WTC11 (cell line): ENCODE results near the gene SWI5. TPM values are rescaled to one million over a fixed set of nuclear protein-coding genes. Genes with fewer than 3 reads are reported as not detected.

Source experiments
- ATAC-seq: fragments of 200-7000 bp; cut with Tn5 transposase; 2 replicates; pipeline ENCODE4 v1.10.0; 2021; ENCODE audit warnings: mild to moderate bottlenecking, moderate library complexity
- CTCF ChIA-PET: fragments of 300-600 bp; sonication (Branson Sonifier 250); formaldehyde crosslinking; loops from one replicate; lab custom pipeline; 2021; ENCODE audit warnings: antibody characterized with exemption; lab: Charles Lee
- POLR2A ChIA-PET: fragments of 350-600 bp; sonication (Branson Sonifier 250); formaldehyde crosslinking; loops from one replicate; lab custom pipeline; 2021; ENCODE audit warnings: antibody characterized with exemption; lab: Charles Lee
- DNase-seq: peaks from one replicate; pipeline ENCODE4 v3.0.0; 2021; ENCODE audit warnings: low spot score
- H3K27ac Mint-ChIP-seq: 2 replicates; pipeline ENCODE4 v1.8.0; 2021; ENCODE audit warnings: mixed read lengths
- H3K27me3 Mint-ChIP-seq: 2 replicates; pipeline ENCODE4 v1.8.0; 2021; ENCODE audit warnings: low read depth, mild to moderate bottlenecking, moderate library complexity, mixed read lengths
- H3K36me3 Mint-ChIP-seq: 2 replicates; pipeline ENCODE4 v1.8.0; 2021; ENCODE audit warnings: mixed read lengths
- H3K4me1 Mint-ChIP-seq: 2 replicates; pipeline ENCODE4 v1.8.0; 2022; ENCODE audit warnings: mixed read lengths
- H3K4me3 Mint-ChIP-seq: 2 replicates; pipeline ENCODE4 v1.8.0; 2021; ENCODE audit warnings: mild to moderate bottlenecking, moderate library complexity, mixed read lengths
- H3K9me3 Mint-ChIP-seq: 2 replicates; pipeline ENCODE4 v1.8.0; 2021; ENCODE audit warnings: mixed read lengths
- ATF1 ChIP-seq: sonication (generic); formaldehyde crosslinking; IDR thresholded peaks from 2 replicates; pipeline ENCODE4 v1.8.1; 2023; ENCODE audit warnings: mild to moderate bottlenecking, moderate library complexity, missing genetic modification reagents
- EMX1 ChIP-seq: fragments of 250-450 bp; sonication (Bioruptor Pico); IDR thresholded peaks from 2 replicates; pipeline ENCODE4 v1.8.0; 2021; ENCODE audit warnings: mild to moderate bottlenecking
- ERG ChIP-seq: fragments of 250-450 bp; sonication (Bioruptor Pico); IDR thresholded peaks from 2 replicates; pipeline ENCODE4 v1.8.0; 2021; ENCODE audit warnings: mild to moderate bottlenecking
- ESRRA ChIP-seq: sonication (generic); formaldehyde crosslinking; IDR thresholded peaks from 2 replicates; pipeline ENCODE4 v1.8.1; 2022; ENCODE audit warnings: mild to moderate bottlenecking, missing genetic modification reagents, borderline replicate concordance
- FOXP1 ChIP-seq: sonication (generic); formaldehyde crosslinking; IDR thresholded peaks from 2 replicates; pipeline ENCODE4 v1.8.0; 2022; ENCODE audit warnings: missing genetic modification reagents, mild to moderate bottlenecking, moderate library complexity, borderline replicate concordance
- GABPB1 ChIP-seq: sonication (generic); formaldehyde crosslinking; IDR thresholded peaks from 2 replicates; pipeline ENCODE4 v1.8.1; 2023; ENCODE audit warnings: mild to moderate bottlenecking, missing genetic modification reagents
- MYBL2 ChIP-seq: sonication (generic); formaldehyde crosslinking; IDR thresholded peaks from 2 replicates; pipeline ENCODE4 v1.8.1; 2023; ENCODE audit warnings: mild to moderate bottlenecking, moderate library complexity, missing genetic modification reagents
- NR1H2 ChIP-seq: sonication (generic); formaldehyde crosslinking; IDR thresholded peaks from 2 replicates; pipeline ENCODE4 v1.9.0; 2021; ENCODE audit warnings: mild to moderate bottlenecking, moderate library complexity, missing genetic modification reagents
- NR2C2 ChIP-seq: sonication (generic); formaldehyde crosslinking; IDR thresholded peaks from 2 replicates; pipeline ENCODE4 v1.8.0; 2022; ENCODE audit warnings: mild to moderate bottlenecking, missing genetic modification reagents
- RELA ChIP-seq: sonication (generic); formaldehyde crosslinking; IDR thresholded peaks from 2 replicates; pipeline ENCODE4 v1.8.1; 2022; ENCODE audit warnings: missing genetic modification reagents, mild to moderate bottlenecking, borderline replicate concordance
- STAT6 ChIP-seq: sonication (generic); formaldehyde crosslinking; conservative IDR thresholded peaks from 2 replicates; pipeline ENCODE4 v1.8.1; 2023; ENCODE audit warnings: mild to moderate bottlenecking, low read depth, missing genetic modification reagents, moderate library complexity
- TCF7 ChIP-seq: sonication (generic); formaldehyde crosslinking; IDR thresholded peaks from 2 replicates; pipeline ENCODE4 v1.8.0; 2022; ENCODE audit warnings: mild to moderate bottlenecking, low read depth, missing genetic modification reagents, moderate library complexity
- ZMAT4 ChIP-seq: fragments of 250-450 bp; sonication (Bioruptor Pico); IDR thresholded peaks from 2 replicates; pipeline ENCODE4 v1.9.0; 2021; ENCODE audit warnings: mild to moderate bottlenecking
- ZNF121 ChIP-seq: sonication (generic); formaldehyde crosslinking; IDR thresholded peaks from 2 replicates; pipeline ENCODE4 v1.8.0; 2023; ENCODE audit warnings: missing genetic modification reagents
- ZNF263 ChIP-seq: sonication (generic); formaldehyde crosslinking; IDR thresholded peaks from 2 replicates; pipeline ENCODE4 v1.8.1; 2022; ENCODE audit warnings: low read depth, mild to moderate bottlenecking, moderate library complexity, missing genetic modification reagents
- ZNF396 ChIP-seq: fragments of 250-450 bp; sonication (Bioruptor Pico); IDR thresholded peaks from 2 replicates; pipeline ENCODE4 v1.8.0; 2021; ENCODE audit warnings: mild to moderate bottlenecking, moderate library complexity, borderline replicate concordance
- ZNF416 ChIP-seq: fragments of 250-450 bp; sonication (Bioruptor Pico); IDR thresholded peaks from 2 replicates; pipeline ENCODE4 v1.9.0; 2021; ENCODE audit warnings: mild to moderate bottlenecking, inconsistent platforms
- ZNF423 ChIP-seq: fragments of 250-450 bp; sonication (Bioruptor Pico); IDR thresholded peaks from 2 replicates; pipeline ENCODE4 v2.1.2; 2022; ENCODE audit warnings: mild to moderate bottlenecking, moderate library complexity
- total RNA-seq: library from RNA; stranded (reverse); gene quantifications from 3 replicates; pipeline ENCODE4 v1.2.3, GENCODE V29; 2021
- TF ChIP-seq, protein P1 (sequence below): sonication (generic); formaldehyde crosslinking; IDR thresholded peaks from 2 replicates; pipeline ENCODE4 v1.8.1; 2022; ENCODE audit warnings: low read depth, missing genetic modification reagents, borderline replicate concordance

SWI5 gene
- total RNA-seq, 1 experiment from 2014 or later = 26.2 TPM

DNA sequence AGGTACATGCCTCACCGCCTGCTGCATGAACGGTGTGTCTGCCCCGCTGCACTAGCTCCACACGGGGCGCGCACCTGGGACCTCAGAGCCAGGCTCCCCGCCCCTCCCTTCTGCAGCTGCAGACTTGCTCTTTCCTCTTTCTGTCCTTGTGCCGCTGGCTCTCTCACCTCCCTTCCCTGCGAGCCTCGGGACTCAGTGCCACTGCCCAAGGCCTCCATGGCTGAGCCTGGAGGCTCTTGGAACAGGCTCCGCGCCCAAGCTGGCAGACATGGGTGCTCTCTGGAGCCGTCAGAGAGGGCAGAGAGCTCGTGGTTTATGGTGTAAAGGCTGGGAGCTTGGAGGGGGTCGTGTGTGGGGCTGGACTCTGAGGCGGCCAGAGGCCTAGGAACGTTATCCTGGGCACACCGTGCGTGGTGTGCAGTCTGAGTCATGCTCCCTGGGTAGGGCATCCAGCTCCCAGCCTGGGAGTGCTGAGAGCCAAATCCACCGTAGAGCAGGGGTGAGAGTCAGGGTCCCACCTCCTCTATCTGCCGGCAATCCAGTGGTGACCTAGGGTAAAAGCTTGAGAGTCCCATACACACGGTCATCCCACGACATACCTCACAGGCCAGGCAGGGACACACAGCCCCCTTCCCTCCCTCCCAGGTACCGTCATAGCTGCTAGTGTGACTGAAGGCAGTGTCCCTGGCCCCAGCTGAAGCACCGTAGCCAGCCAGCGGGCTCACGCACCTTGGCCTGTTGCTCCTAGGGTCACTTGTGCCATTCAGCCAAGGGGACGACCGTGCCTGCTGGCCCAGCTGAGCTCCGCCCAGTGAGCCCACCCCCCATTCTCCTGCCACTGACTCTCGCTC, 22.7 kb upstream of the SWI5 start:
- TF ChIP-seq NR1H2 (CRISPR knock-in tag) = no peak
- TF ChIP-seq NR2C2 (CRISPR knock-in tag) = no peak
- TF ChIP-seq, protein P1, sequence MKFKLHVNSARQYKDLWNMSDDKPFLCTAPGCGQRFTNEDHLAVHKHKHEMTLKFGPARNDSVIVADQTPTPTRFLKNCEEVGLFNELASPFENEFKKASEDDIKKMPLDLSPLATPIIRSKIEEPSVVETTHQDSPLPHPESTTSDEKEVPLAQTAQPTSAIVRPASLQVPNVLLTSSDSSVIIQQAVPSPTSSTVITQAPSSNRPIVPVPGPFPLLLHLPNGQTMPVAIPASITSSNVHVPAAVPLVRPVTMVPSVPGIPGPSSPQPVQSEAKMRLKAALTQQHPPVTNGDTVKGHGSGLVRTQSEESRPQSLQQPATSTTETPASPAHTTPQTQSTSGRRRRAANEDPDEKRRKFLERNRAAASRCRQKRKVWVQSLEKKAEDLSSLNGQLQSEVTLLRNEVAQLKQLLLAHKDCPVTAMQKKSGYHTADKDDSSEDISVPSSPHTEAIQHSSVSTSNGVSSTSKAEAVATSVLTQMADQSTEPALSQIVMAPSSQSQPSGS = no peak
- no peak for TF ChIP-seq ATF1 (CRISPR knock-in tag)
- no peak for TF ChIP-seq TCF7 (CRISPR knock-in tag)
- TF ChIP-seq RELA (CRISPR knock-in tag) = no peak
- no peak for TF ChIP-seq ZNF121 (CRISPR knock-in tag)
- no peak for TF ChIP-seq GABPB1 (CRISPR knock-in tag)
- TF ChIP-seq ZNF263 (CRISPR knock-in tag) = no peak
- no peak for TF ChIP-seq ESRRA
- TF ChIP-seq MYBL2 = no peak
- no peak for TF ChIP-seq ZNF423 (CRISPR knock-in tag)
- TF ChIP-seq ZMAT4 (CRISPR knock-in tag) = no peak
- no peak for TF ChIP-seq EMX1
- TF ChIP-seq ZNF416 (CRISPR knock-in tag) = no peak
- TF ChIP-seq ZNF396 (CRISPR knock-in tag) = no peak
- no peak for TF ChIP-seq ERG
- Mint-ChIP-seq H3K4me3 (no peak overlapping the region), H3K27ac (peak overlapping the region; percentile 53), H3K36me3 (peaks cover 7% of the 10 kb centered on the region), H3K27me3 (peaks cover 9% of the 10 kb centered on the region), H3K4me1 (peaks cover 39% of the 10 kb centered on the region), H3K9me3 (no peaks in the 10 kb centered on the region)
- POLR2A ChIA-PET = interaction anchor here (0.5 kb wide), 1 partner anchor 429 kb away, joined by 3 read pairs; no protein-coding TSS in a partner anchor
- no peak for DNase-seq
- CTCF ChIA-PET = interaction anchor here (0.7 to 2.9 kb wide), 7 partner anchors 11 to 185 kb away, joined by 3 to 14 read pairs (median 4); no protein-coding TSS in a partner anchor
- ATAC-seq = no peak

- no peak overlapping the region for H3K4me3 Mint-ChIP-seq
- peaks cover 6% of the 10 kb centered on the region for H3K36me3 Mint-ChIP-seq
- TF ChIP-seq STAT6 (no peak), FOXP1 (CRISPR knock-in tag) (0 out of 2 replicates have a peak, but pooled peaks have one; percentile 26)
- no peaks in the 10 kb centered on the region for H3K9me3 Mint-ChIP-seq
- ChIA-PET CTCF (interaction anchor here (0.7 to 2.9 kb wide), 9 partner anchors 10 to 185 kb away, joined by 3 to 17 read pairs (median 5); no protein-coding TSS in a partner anchor), POLR2A (no interaction called here)
- H3K4me1 Mint-ChIP-seq = peaks cover 41% of the 10 kb centered on the region
- ATAC-seq (no peak), DNase-seq (no peak)
- H3K27ac Mint-ChIP-seq = no peak overlapping the region
- peaks cover 3% of the 10 kb centered on the region for H3K27me3 Mint-ChIP-seq
Measured at GRCh38 chr9:128253991-128254346, 22.1 kb upstream of the SWI5 start.
